ENCODE results near the gene HIGD1B.

Gene HIGD1B

GRCh38 chr17:44830359-44831288, 17.1 kb upstream of the HIGD1B start:
- 0 out of 2 replicates have a peak, but pooled peaks cover 3% of the 10 kb centered on the region for H3K27me3 ChIP-seq (ENCODE audit: low read depth, low read length)
- no peaks in the 10 kb centered on the region for H3K36me3 ChIP-seq (replicated peaks; ENCODE audit: low read depth, low read length)
- TF ChIP-seq CTCF (IDR thresholded peaks at IDR 0.05; ENCODE audit: low read depth, low read length) (no peak), EZH2phosphoT487 (IDR thresholded peaks at IDR 0.05; ENCODE audit: low read depth) (no peak)
- H3K4me1 ChIP-seq (ENCODE audit: low read length): peaks cover 11% of the 10 kb centered on the region
- H3K27ac ChIP-seq (ENCODE audit: low read length): no peak overlapping the region
- H3K4me3 ChIP-seq (ENCODE audit: low read length): peak overlapping the region; percentile 90
- H3K9ac ChIP-seq (ENCODE audit: low read length): peak overlapping the region; percentile 82
- no peaks in the 10 kb centered on the region for H3K9me3 ChIP-seq (ENCODE audit: insufficient read depth, low read length)
- peak overlapping the region; percentile 81 for H2AFZ ChIP-seq (ENCODE audit: low read depth, low read length)
- peaks cover 13% of the 10 kb centered on the region; the same call in 1 of the 2 replicates for H4K20me1 ChIP-seq (ENCODE audit: insufficient read depth, low read length)
- H3K79me2 ChIP-seq (ENCODE audit: low read length): peaks cover 40% of the 10 kb centered on the region
- H3K4me2 ChIP-seq (ENCODE audit: low read length): peak overlapping the region; percentile 78

- Histone ChIP-seq H3K79me2 (ENCODE audit: low read length) (peaks cover 33% of the 10 kb centered on the region), H2AFZ (ENCODE audit: low read depth, low read length) (no peak overlapping the region), H3K4me1 (ENCODE audit: low read length) (peaks cover 11% of the 10 kb centered on the region), H3K4me3 (ENCODE audit: low read length) (no peak overlapping the region), H3K4me2 (ENCODE audit: low read length) (no peak overlapping the region), H3K27me3 (ENCODE audit: low read depth, low read length) (0 out of 2 replicates have a peak, but pooled peaks cover 3% of the 10 kb centered on the region), H3K36me3 (replicated peaks; ENCODE audit: low read depth, low read length) (no peaks in the 10 kb centered on the region), H4K20me1 (ENCODE audit: insufficient read depth, low read length) (0 out of 2 replicates have a peak, but pooled peaks cover 13% of the 10 kb centered on the region), H3K9ac (ENCODE audit: low read length) (no peak overlapping the region), H3K27ac (ENCODE audit: low read length) (no peak overlapping the region), H3K9me3 (ENCODE audit: insufficient read depth, low read length) (no peaks in the 10 kb centered on the region)
- no peak for TF ChIP-seq EZH2phosphoT487 (IDR thresholded peaks at IDR 0.05; ENCODE audit: low read depth)
- TF ChIP-seq CTCF (IDR thresholded peaks at IDR 0.05; ENCODE audit: low read depth, low read length): no peak
These were observed 16.3 kb upstream of the HIGD1B start for GRCh38 chr17:44831371-44831770.

GRCh38 chr17:44832805-44833204, 14.9 kb upstream of the HIGD1B start:
- no peaks in the 10 kb centered on the region for H3K36me3 ChIP-seq (replicated peaks; ENCODE audit: low read depth, low read length)
- H3K9me3 ChIP-seq (ENCODE audit: insufficient read depth, low read length): no peaks in the 10 kb centered on the region
- H3K4me3 ChIP-seq (ENCODE audit: low read length): no peak overlapping the region
- H2AFZ ChIP-seq (ENCODE audit: low read depth, low read length): no peak overlapping the region
- 0 out of 2 replicates have a peak, but pooled peaks cover 7% of the 10 kb centered on the region for H4K20me1 ChIP-seq (ENCODE audit: insufficient read depth, low read length)
- TF ChIP-seq EZH2phosphoT487 (IDR thresholded peaks at IDR 0.05; ENCODE audit: low read depth) (no peak), CTCF (IDR thresholded peaks at IDR 0.05; ENCODE audit: low read depth, low read length) (no peak)
- H3K9ac ChIP-seq (ENCODE audit: low read length): no peak overlapping the region
- no peak overlapping the region for H3K4me2 ChIP-seq (ENCODE audit: low read length)
- 0 out of 2 replicates have a peak, but pooled peaks cover 3% of the 10 kb centered on the region for H3K27me3 ChIP-seq (ENCODE audit: low read depth, low read length)
- H3K4me1 ChIP-seq (ENCODE audit: low read length): peaks cover 11% of the 10 kb centered on the region
- H3K27ac ChIP-seq (ENCODE audit: low read length): no peak overlapping the region
- H3K79me2 ChIP-seq (ENCODE audit: low read length): peaks cover 18% of the 10 kb centered on the region

GRCh38 chr17:44837196-44837595, 10.5 kb upstream of the HIGD1B start:
- Histone ChIP-seq H3K4me1 (ENCODE audit: low read length) (no peaks in the 10 kb centered on the region), H3K4me2 (ENCODE audit: low read length) (no peak overlapping the region), H3K9ac (ENCODE audit: low read length) (no peak overlapping the region), H3K79me2 (ENCODE audit: low read length) (no peaks in the 10 kb centered on the region), H3K36me3 (replicated peaks; ENCODE audit: low read depth, low read length) (no peaks in the 10 kb centered on the region), H2AFZ (ENCODE audit: low read depth, low read length) (no peak overlapping the region), H3K27me3 (ENCODE audit: low read depth, low read length) (no peaks in the 10 kb centered on the region), H3K27ac (ENCODE audit: low read length) (no peak overlapping the region), H3K4me3 (ENCODE audit: low read length) (no peak overlapping the region), H3K9me3 (ENCODE audit: insufficient read depth, low read length) (no peaks in the 10 kb centered on the region), H4K20me1 (ENCODE audit: insufficient read depth, low read length) (no peaks in the 10 kb centered on the region)
- TF ChIP-seq EZH2phosphoT487 (IDR thresholded peaks at IDR 0.05; ENCODE audit: low read depth): no peak
- TF ChIP-seq CTCF (IDR thresholded peaks at IDR 0.05; ENCODE audit: low read depth, low read length): no peak
